LNCaP clone FGC (cell line): Measurements from ENCODE around the gene COL16A1.

Source experiments
- DNase-seq: peaks from one replicate; pipeline ENCODE4 v3.0.0-alpha.2; 2011; ENCODE audit warnings: low read depth
- H3K4me3 ChIP-seq: 2 replicates; pipeline ENCODE4 v1.5.1; 2011; ENCODE audit warnings: mild to moderate bottlenecking, low read depth, low read length, control low read depth
- TF ChIP-seq, protein P1 (sequence below): IDR thresholded peaks from 2 replicates; pipeline ENCODE4 v1.5.1; 2012; ENCODE audit warnings: mild to moderate bottlenecking; ENCODE audit not compliant: control insufficient read depth, insufficient read depth; ENCODE audit errors: extremely low read depth

Gene COL16A1

DNA sequence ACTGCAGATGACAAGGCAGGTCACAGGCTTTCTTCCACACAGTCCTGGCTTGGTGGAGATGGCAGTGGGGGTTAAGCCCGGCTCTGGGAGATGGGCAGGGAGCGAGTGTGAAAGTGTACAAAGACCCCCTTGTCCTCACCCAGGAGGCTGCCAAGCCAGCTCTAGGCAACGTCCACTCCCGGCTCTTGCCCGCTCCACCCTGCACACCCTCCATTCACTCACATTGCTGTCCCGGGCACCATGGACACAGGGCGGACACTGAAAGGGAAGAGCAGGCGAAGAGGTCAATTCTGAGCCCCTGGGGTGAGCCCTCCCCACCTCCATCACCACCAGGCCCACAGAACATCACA lies 8.9 kb downstream of the COL16A1 start:
- TF ChIP-seq, protein P1, sequence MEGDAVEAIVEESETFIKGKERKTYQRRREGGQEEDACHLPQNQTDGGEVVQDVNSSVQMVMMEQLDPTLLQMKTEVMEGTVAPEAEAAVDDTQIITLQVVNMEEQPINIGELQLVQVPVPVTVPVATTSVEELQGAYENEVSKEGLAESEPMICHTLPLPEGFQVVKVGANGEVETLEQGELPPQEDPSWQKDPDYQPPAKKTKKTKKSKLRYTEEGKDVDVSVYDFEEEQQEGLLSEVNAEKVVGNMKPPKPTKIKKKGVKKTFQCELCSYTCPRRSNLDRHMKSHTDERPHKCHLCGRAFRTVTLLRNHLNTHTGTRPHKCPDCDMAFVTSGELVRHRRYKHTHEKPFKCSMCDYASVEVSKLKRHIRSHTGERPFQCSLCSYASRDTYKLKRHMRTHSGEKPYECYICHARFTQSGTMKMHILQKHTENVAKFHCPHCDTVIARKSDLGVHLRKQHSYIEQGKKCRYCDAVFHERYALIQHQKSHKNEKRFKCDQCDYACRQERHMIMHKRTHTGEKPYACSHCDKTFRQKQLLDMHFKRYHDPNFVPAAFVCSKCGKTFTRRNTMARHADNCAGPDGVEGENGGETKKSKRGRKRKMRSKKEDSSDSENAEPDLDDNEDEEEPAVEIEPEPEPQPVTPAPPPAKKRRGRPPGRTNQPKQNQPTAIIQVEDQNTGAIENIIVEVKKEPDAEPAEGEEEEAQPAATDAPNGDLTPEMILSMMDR, result no peak
- no peak for DNase-seq
- no peak overlapping the region for H3K4me3 ChIP-seq

DNA sequence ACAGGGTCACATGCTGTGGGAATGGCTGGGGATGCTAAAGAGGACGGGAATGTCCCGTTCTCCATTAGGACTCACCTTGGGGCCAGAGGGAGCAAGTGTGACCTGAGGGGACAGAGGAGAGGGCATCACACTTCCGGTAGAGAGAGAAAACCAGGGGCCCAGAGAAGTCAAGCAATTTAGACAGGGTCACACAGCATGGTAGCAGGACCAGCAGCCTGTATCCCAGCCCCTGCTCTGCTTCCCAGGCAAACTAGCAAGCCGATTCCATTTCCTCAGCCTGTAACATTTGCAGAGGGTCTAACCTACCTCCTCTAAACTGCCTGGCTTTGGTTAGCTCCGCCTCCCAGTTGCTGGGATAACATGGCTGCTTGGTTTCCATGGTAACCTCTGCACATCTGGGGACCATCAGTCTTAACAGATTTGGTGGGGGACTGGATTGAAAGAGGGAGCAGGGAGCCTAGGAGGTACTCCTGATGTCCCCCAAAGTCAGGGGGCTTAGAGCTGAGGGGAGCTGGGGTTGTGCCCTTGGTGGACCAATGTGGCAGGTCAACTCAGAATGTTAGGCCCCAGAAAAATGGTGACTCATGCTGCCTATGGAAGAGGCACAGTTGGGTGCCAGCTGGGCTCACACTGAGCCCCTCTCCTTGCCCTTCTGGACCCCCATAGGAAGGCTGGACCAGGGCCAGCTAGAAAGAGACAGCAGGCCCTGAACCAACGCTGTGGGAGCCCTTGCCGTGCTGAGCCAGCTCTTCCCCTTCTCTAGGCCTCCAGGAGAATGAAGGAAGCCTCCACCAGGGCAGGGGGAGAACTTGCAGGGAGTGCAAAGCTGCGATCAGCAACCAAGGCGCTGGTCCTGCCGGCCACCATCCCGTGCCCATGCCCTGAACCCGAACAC lies 9.5 kb downstream of the COL16A1 start:
- no peak overlapping the region for H3K4me3 ChIP-seq
- TF ChIP-seq, protein P1, result no peak
- DNase-seq, result no peak

DNA sequence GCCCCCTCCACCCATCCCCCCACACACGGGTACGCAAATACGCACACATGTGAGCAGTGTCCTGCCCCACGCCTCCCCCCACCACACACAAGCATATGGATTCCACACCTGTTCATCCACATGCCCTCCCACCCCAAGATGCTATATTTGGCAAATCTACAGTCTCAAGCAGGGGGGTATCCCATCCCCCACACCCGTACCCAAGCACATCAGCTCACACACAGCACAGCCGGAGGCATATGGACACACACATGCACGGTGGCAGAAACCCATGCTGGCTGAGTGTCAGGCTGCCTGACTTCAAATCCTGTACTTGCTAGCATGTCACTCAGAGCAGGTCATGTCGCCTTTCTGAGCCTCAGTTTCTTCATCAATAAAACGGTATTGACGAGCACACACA lies 10.6 kb downstream of the COL16A1 start:
- H3K4me3 ChIP-seq, result no peak overlapping the region
- no peak for DNase-seq
- TF ChIP-seq, protein P1, result no peak

DNA sequence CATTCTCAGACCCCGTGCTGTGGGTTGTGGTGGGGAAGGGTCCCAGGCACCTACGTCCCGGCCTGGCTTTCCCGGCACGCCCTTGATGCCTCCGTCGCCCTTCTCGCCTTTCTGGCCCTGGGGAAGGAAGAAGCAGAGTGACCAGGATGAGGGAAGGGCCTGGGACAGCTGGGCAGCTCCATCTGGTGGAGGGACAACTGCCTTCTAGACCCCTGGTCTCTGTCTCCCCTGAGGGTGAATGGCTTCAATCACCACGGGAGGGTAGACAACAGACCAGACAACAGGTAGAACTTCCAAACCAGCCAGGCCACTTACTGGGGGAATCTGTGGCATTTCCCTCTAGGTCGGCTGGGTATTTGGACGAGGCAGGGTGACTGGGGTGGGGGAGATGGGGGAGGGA lies 11.9 kb downstream of the COL16A1 start:
- no peak overlapping the region for H3K4me3 ChIP-seq
- TF ChIP-seq, protein P1, result no peak
- DNase-seq, result no peak

DNA sequence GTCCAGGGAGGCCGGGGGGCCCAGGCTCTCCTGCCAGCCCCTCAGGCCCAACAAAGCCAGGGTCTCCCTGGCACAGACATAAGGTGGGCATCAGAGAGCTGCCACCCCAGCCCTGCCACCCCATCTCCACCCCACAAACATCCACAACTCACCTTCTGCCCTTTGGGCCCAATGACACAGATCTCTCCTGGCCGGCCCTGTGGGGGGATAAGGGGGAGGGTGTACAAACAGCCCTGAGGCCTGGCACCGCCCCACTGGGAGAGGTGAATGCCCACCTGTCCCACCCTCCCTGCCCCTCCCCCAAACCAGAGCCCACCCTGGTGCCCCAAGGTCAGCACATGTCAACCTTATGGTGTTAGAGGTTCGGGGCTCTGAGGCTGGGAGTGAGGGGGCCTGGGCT lies 12.4 kb downstream of the COL16A1 start:
- H3K4me3 ChIP-seq, result no peak overlapping the region
- TF ChIP-seq, protein P1, result no peak
- DNase-seq, result no peak

DNA sequence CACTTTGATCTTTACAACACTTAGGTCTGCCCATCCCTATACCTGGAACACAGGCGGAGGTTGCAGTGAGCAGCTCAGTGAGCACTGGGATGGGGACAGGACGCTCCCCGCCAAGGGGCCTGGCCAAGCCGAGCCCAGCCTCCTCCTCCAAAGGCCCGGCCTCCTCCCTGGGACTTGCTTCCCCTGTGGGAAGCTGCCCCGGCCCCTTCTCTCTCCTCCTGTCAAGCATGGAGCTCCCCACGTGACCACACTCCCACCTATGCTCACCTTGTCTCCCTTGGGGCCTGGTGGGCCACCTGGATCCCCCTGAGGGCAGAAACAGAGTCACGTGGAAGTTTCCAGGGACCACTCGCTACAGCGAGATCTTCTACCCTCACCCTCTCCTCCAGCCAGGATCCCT lies 12.9 kb downstream of the COL16A1 start:
- TF ChIP-seq, protein P1, result no peak
- H3K4me3 ChIP-seq, result no peak overlapping the region
- DNase-seq, result no peak

DNA sequence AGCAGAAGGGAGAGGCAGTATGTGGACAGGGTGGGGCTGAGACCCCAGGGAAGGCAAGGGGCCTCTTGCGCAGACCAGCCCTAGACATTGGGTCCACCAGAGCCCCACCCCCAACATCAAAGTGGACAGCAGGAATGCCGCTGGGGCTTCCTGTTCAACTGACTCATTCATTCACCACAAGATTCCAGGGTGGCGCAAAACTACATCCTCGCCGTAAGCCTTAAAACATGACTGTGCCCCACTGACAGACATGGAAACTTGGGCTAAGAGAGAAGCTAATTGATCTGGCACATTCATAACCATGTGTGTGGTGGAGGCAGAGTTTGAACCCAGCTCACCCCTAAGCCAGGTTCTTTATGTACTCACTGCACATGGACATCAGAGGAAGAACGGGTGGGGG lies 14.0 kb downstream of the COL16A1 start:
- TF ChIP-seq, protein P1, result no peak
- no peak for DNase-seq
- no peak overlapping the region for H3K4me3 ChIP-seq
